CD4-positive, alpha-beta T cell treated with Interleukin-15 for 4 hours (primary cell): ENCODE measurements around the gene TNMD.
"Not testable (repeated sequence)": the region's sequence is repeated elsewhere in the genome, so short reads cannot be mapped to it uniquely, and the experiment has no call there.

ENCODE experiments used
- DNase-seq: peaks from one replicate; pipeline ENCODE4 v3.0.0-alpha.2; 2020; ENCODE audit warnings: low spot score

The TNMD gene

GRCh38 chrX:100584611-100585010 lies at the start of gene TNMD:
Gene TNMD (plus strand): TSS chrX:100584936. CDS start chrX:100585019, 83 bp downstream.
- no peak for DNase-seq

GRCh38 chrX:100565534-100565933 lies 19.2 kb upstream of the TNMD start:
- not testable (repeated sequence) for DNase-seq

- DNase-seq = no peak
Measured at GRCh38 chrX:100586747-100587146, 2.0 kb downstream of the TNMD start.

- no peak for DNase-seq
Measured at GRCh38 chrX:100587861-100588260, 3.1 kb downstream of the TNMD start.

GRCh38 chrX:100591256-100592051 lies 6.7 kb downstream of the TNMD start:
- no peak for DNase-seq

GRCh38 chrX:100593126-100593525 lies 8.4 kb downstream of the TNMD start:
- no peak for DNase-seq

GRCh38 chrX:100593581-100593980 lies 8.8 kb downstream of the TNMD start:
- DNase-seq = no peak

- no peak for DNase-seq
Measured at GRCh38 chrX:100596601-100597000, 11.9 kb downstream of the TNMD start.

GRCh38 chrX:100599456-100599855 lies 14.7 kb downstream of the TNMD start:
- no peak for DNase-seq

GRCh38 chrX:100600340-100600739 lies 15.6 kb downstream of the TNMD start:
- no peak for DNase-seq

- no peak for DNase-seq
Measured at GRCh38 chrX:100600758-100601157, 16.0 kb downstream of the TNMD start.

- no peak for DNase-seq
Measured at GRCh38 chrX:100606753-100607152, 22.0 kb downstream of the TNMD start.

- DNase-seq = no peak
Measured at GRCh38 chrX:100609591-100609990, 24.9 kb downstream of the TNMD start.

GRCh38 chrX:100611951-100612350 lies 27.2 kb downstream of the TNMD start:
- DNase-seq = no peak

GRCh38 chrX:100615005-100615404 lies 30.3 kb downstream of the TNMD start:
- DNase-seq = no peak

- no peak for DNase-seq
Measured at GRCh38 chrX:100623001-100623400, 38.3 kb downstream of the TNMD start.

GRCh38 chrX:100625985-100626491 lies 41.3 kb downstream of the TNMD start:
- DNase-seq = no peak

GRCh38 chrX:100635040-100635439 lies 50.3 kb downstream of the TNMD start:
- no peak for DNase-seq

- DNase-seq = no peak
Measured at GRCh38 chrX:100635989-100636320, 51.2 kb downstream of the TNMD start.

GRCh38 chrX:100636321-100636991 lies 51.7 kb downstream of the TNMD start, which contains the start of gene TSPAN6:
Gene TSPAN6 (minus strand): TSS chrX:100636806. CDS start chrX:100636694, 112 bp downstream.
- peak; percentile 73 for DNase-seq

- no peak for DNase-seq
Measured at GRCh38 chrX:100642290-100642689, 57.6 kb downstream of the TNMD start.

GRCh38 chrX:100643212-100643611 lies 58.5 kb downstream of the TNMD start:
- DNase-seq = no peak
